NB4 (cell line): ENCODE results near the gene SPOP.

Experiments
- POLR2A ChIP-seq: IDR thresholded peaks from 2 replicates; pipeline ENCODE4 v1.6.1; 2011; ENCODE audit warnings: mild to moderate bottlenecking; ENCODE audit not compliant: insufficient read length; ENCODE audit errors: extremely low read depth
- TF ChIP-seq, protein P1 (sequence below): IDR thresholded peaks from one replicate; pipeline ENCODE4 v1.5.1; 2012; ENCODE audit warnings: low read depth, low read length

DNA sequence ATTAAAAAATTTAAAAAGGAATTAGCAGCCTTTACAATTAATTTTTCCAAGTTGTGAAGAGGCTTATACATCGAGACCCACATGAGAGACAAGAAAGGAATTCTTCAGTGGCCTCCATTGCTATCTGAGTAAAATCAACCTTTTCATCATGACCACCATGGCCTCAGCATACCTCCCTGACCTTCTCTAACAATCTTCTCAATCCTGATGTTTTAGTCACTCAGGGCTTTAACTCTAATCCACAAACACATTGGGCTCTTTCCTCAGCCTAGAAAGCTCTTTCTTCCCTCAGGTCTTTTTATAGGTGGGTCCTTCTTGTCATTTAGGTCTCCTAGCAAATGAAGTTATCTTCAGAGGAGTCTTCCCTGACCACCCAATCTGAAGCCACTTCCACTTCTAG lies 46.4 kb downstream of the SPOP start:
- TF ChIP-seq, protein P1, sequence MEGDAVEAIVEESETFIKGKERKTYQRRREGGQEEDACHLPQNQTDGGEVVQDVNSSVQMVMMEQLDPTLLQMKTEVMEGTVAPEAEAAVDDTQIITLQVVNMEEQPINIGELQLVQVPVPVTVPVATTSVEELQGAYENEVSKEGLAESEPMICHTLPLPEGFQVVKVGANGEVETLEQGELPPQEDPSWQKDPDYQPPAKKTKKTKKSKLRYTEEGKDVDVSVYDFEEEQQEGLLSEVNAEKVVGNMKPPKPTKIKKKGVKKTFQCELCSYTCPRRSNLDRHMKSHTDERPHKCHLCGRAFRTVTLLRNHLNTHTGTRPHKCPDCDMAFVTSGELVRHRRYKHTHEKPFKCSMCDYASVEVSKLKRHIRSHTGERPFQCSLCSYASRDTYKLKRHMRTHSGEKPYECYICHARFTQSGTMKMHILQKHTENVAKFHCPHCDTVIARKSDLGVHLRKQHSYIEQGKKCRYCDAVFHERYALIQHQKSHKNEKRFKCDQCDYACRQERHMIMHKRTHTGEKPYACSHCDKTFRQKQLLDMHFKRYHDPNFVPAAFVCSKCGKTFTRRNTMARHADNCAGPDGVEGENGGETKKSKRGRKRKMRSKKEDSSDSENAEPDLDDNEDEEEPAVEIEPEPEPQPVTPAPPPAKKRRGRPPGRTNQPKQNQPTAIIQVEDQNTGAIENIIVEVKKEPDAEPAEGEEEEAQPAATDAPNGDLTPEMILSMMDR: no peak
- no peak for TF ChIP-seq POLR2A
